HG03159 (cell line): Measurements from ENCODE around the gene FAM210A.
A peak's percentile ranks its signal among the peaks of the same experiment; 100 is the strongest.
"Not testable (repeated sequence)": the region's sequence is repeated elsewhere in the genome, so short reads cannot be mapped to it uniquely, and the experiment has no call there.

Experiments used
- ATAC-seq: cut with Tn5 transposase; IDR thresholded peaks from one replicate; pipeline ENCODE4 v1.9.1; 2021; ENCODE audit warnings: mild to moderate bottlenecking, moderate library complexity; ENCODE audit not compliant: unreplicated experiment

FAM210A gene

GRCh38 chr18:13726232-13726971 is at the start of gene FAM210A, which contains the start of gene RNMT:
Gene FAM210A (minus strand): TSS chr18:13726558. CDS start chr18:13682077, 44,481 bp downstream.
Gene RNMT (plus strand): TSS chr18:13726673. CDS start chr18:13731518, 4,845 bp downstream.
- peak; percentile 90 for ATAC-seq

GRCh38 chr18:13775058-13775457 is 48.7 kb upstream of the FAM210A start:
- no peak for ATAC-seq

GRCh38 chr18:13762690-13763439 is 36.5 kb upstream of the FAM210A start:
- no peak for ATAC-seq

- ATAC-seq, result no peak
Observed at GRCh38 chr18:13760047-13760446, 33.7 kb upstream of the FAM210A start.

- no peak for ATAC-seq
Observed at GRCh38 chr18:13758622-13759021, 32.3 kb upstream of the FAM210A start.

- no peak for ATAC-seq
Observed at GRCh38 chr18:13756671-13757070, 30.3 kb upstream of the FAM210A start.

- no peak for ATAC-seq
Observed at GRCh38 chr18:13756261-13756660, 29.9 kb upstream of the FAM210A start.

GRCh38 chr18:13751599-13751998 is 25.2 kb upstream of the FAM210A start:
- not testable (repeated sequence) for ATAC-seq

GRCh38 chr18:13746633-13747032 is 20.3 kb upstream of the FAM210A start:
- ATAC-seq, result no peak

- no peak for ATAC-seq
Observed at GRCh38 chr18:13745696-13746095, 19.3 kb upstream of the FAM210A start.

GRCh38 chr18:13735681-13736080 is 9.3 kb upstream of the FAM210A start:
- ATAC-seq, result no peak

GRCh38 chr18:13730481-13730880 is 4.1 kb upstream of the FAM210A start:
- ATAC-seq, result no peak

- ATAC-seq, result peak; percentile 19
Observed at GRCh38 chr18:13726972-13727331, 594 bp upstream of the FAM210A start.

- ATAC-seq, result peak; percentile 23
Observed at GRCh38 chr18:13725566-13726231, 659 bp downstream of the FAM210A start.

- no peak for ATAC-seq
Observed at GRCh38 chr18:13720847-13721246, 5.5 kb downstream of the FAM210A start.

GRCh38 chr18:13720123-13720522 is 6.2 kb downstream of the FAM210A start:
- ATAC-seq, result no peak

GRCh38 chr18:13716916-13717315 is 9.4 kb downstream of the FAM210A start:
- ATAC-seq, result no peak

- no peak for ATAC-seq
Observed at GRCh38 chr18:13715330-13715729, 11.0 kb downstream of the FAM210A start.

- no peak for ATAC-seq
Observed at GRCh38 chr18:13713455-13714055, 12.8 kb downstream of the FAM210A start.

GRCh38 chr18:13712400-13713131 is 13.8 kb downstream of the FAM210A start:
- no peak for ATAC-seq
